Fibroblast of villous mesenchyme (primary cell): ENCODE results near the gene FMR1. TPM values are rescaled to one million over a fixed set of nuclear protein-coding genes. Genes with fewer than 3 reads are reported as not detected.

Experiments used
- DNase-seq: peaks from one replicate; pipeline ENCODE4 v3.0.0-alpha.2; 2010; ENCODE audit warnings: low read depth
- H3K4me3 ChIP-seq: 2 replicates; pipeline ENCODE4 v1.5.1; 2011; ENCODE audit warnings: low read depth, mild to moderate bottlenecking, low read length
- CTCF ChIP-seq: IDR thresholded peaks from 2 replicates; pipeline ENCODE4 v1.5.1; 2012; ENCODE audit warnings: low read depth, mild to moderate bottlenecking, low read length; ENCODE audit not compliant: insufficient read depth
- total RNA-seq: library from RNA; depleted of rRNA; stranded (reverse); fragments of >200 nt; gene quantifications from 2 replicates; pipeline ENCODE4 v1.2.3, GENCODE V29; 2012

The FMR1 gene
- total RNA-seq, 1 donor = 27.6 TPM

- H3K4me3 ChIP-seq = no peak overlapping the region
- no peak for DNase-seq
- TF ChIP-seq CTCF = no peak
These were observed 19.8 kb upstream of the FMR1 start for GRCh38 chrX:147891896-147892295.

- no peak for DNase-seq
- TF ChIP-seq CTCF = no peak
- H3K4me3 ChIP-seq = no peak overlapping the region
These were observed 18.0 kb upstream of the FMR1 start for GRCh38 chrX:147893741-147894140.

- DNase-seq = no peak
- H3K4me3 ChIP-seq = no peak overlapping the region
- TF ChIP-seq CTCF = no peak
These were observed 17.3 kb upstream of the FMR1 start for GRCh38 chrX:147894366-147894963.

- no peak for DNase-seq
- no peak for TF ChIP-seq CTCF
These were observed 14.6 kb upstream of the FMR1 start for GRCh38 chrX:147897117-147897516.

GRCh38 chrX:147898951-147899350, 12.8 kb upstream of the FMR1 start:
- no peak overlapping the region for H3K4me3 ChIP-seq
- TF ChIP-seq CTCF = no peak

More at GRCh38 chrX:147897117-147897516, 14.6 kb upstream of the FMR1 start:
- H3K4me3 ChIP-seq = no peak overlapping the region

GRCh38 chrX:147899379-147900114, 12.2 kb upstream of the FMR1 start:
- DNase-seq = no peak
- no peak overlapping the region for H3K4me3 ChIP-seq
- no peak for TF ChIP-seq CTCF

More at GRCh38 chrX:147898951-147899350, 12.8 kb upstream of the FMR1 start:
- no peak for DNase-seq
